K562 (cell line): ENCODE measurements around the gene PPP1R12B. TPM values are rescaled to one million over a fixed set of nuclear protein-coding genes. Genes with fewer than 3 reads are reported as not detected.
A peak's percentile ranks its signal among the peaks of the same experiment; 100 is the strongest.
"Not testable (repeated sequence)": the region's sequence is repeated elsewhere in the genome, so short reads cannot be mapped to it uniquely, and the experiment has no call there.

ENCODE experiments used
- ATAC-seq: fragments of 200-7000 bp; cut with Tn5 transposase; 3 replicates; pipeline ENCODE4 v1.9.1; 2020; ENCODE audit warnings: moderate library complexity
- BruUV-seq: library from RNA; stranded (reverse); fragments of 400-500 nt; replicated peaks from 2 replicates; lab custom pipeline; 2021; lab: Mats Ljungman, UMichigan
- CTCF ChIA-PET: fragments of 300-600 bp; formaldehyde crosslinking; extraction: SDS; loops from one replicate; lab custom pipeline; 2021; ENCODE audit warnings: low intra/inter-chr PET ratio; lab: Yijun Ruan, JAX
- POLR2A ChIA-PET: fragments of 300-600, 350-650 bp; sonication (Branson Sonifier 250); formaldehyde crosslinking; extraction: SDS; loops from one replicate; lab custom pipeline; 2021; ENCODE audit warnings: antibody characterized with exemption, inconsistent platforms; lab: Yijun Ruan, JAX
- DNase-seq, 4 experiments: peaks; one replicate each; pipeline versions ENCODE4 v3.0.0 to v3.0.0-alpha.2; 2011 to 2018; ENCODE audit warnings: low spot score in 3 of 4, mixed read lengths in 3 of 4; ENCODE audit errors: extremely low read depth in 1 of 4
- FAIRE-seq: peaks from 2 replicates; lab custom pipeline; 2011; peaks lifted over from hg19 to GRCh38; lab: Jason Lieb, UNC
- H2AFZ ChIP-seq: 2 replicates; pipeline ENCODE4 v1.6.0; 2011; ENCODE audit warnings: low read depth, low read length, control low read depth, inconsistent platforms
- H3K27ac ChIP-seq: fragments of 200-600 bp; 3 replicates; pipeline ENCODE4 v1.8.0; 2011; ENCODE audit warnings: low read depth, mild to moderate bottlenecking, control low read depth, inconsistent platforms, low read length, moderate library complexity, mixed read lengths; ENCODE audit errors: extremely low read depth
- H3K27me3 ChIP-seq, 2 experiments: fragments of 300-600 bp in 1 of 2; 2 replicates in 1 of 2; 3 replicates in 1 of 2; pipeline versions ENCODE4 v1.6.0 to v1.8.0; 2011; ENCODE audit warnings: inconsistent platforms in 2 of 2, low read length in 2 of 2, mild to moderate bottlenecking in 1 of 2, mixed read lengths in 1 of 2, moderate library complexity in 1 of 2; ENCODE audit not compliant: control insufficient read depth in 2 of 2, insufficient read depth in 2 of 2
- H3K36me3 ChIP-seq: fragments of 300-600 bp; 3 replicates; pipeline ENCODE4 v1.8.0; 2011; ENCODE audit warnings: mild to moderate bottlenecking, low read length, inconsistent platforms; ENCODE audit not compliant: control insufficient read depth, insufficient read depth
- H3K4me1 ChIP-seq, 2 experiments: fragments of 200-600 bp in 1 of 2; replicated peaks in 1 of 2; 2 replicates in 1 of 2; 3 replicates in 1 of 2; pipeline versions ENCODE4 v1.5.1 to v1.8.0; 2011; ENCODE audit warnings: inconsistent platforms in 2 of 2, low read length in 2 of 2, mild to moderate bottlenecking in 1 of 2, mixed read lengths in 1 of 2, moderate library complexity in 1 of 2; ENCODE audit not compliant: control insufficient read depth in 2 of 2, insufficient read depth in 2 of 2
- H3K4me2 ChIP-seq: 2 replicates; pipeline ENCODE4 v1.6.1; 2011; ENCODE audit warnings: low read length, control low read depth, inconsistent platforms, mixed read lengths; ENCODE audit not compliant: insufficient read depth
- H3K4me3 ChIP-seq: fragments of 200-600 bp; sonication (generic), shearing (Covaris generic); 2 replicates; pipeline ENCODE4 v1.5.1; 2016; ENCODE audit warnings: control low read depth, inconsistent platforms
- H3K79me2 ChIP-seq: fragments of 200-600 bp; 3 replicates; pipeline ENCODE4 v1.8.0; 2011; ENCODE audit warnings: low read length, inconsistent platforms; ENCODE audit not compliant: control insufficient read depth, insufficient read depth
- H3K9ac ChIP-seq, 2 experiments: 2 replicates each; pipeline versions ENCODE4 v1.6.0 to v1.6.1; 2011; ENCODE audit warnings: low read depth in 2 of 2, low read length in 2 of 2, control low read depth in 1 of 2, inconsistent platforms in 1 of 2, mild to moderate bottlenecking in 1 of 2, mixed read lengths in 1 of 2; ENCODE audit not compliant: insufficient read depth in 1 of 2
- H3K9me1 ChIP-seq: one replicate; pipeline ENCODE4 v1.6.0; 2011; ENCODE audit warnings: inconsistent platforms, mild to moderate bottlenecking, low read length, moderate library complexity; ENCODE audit not compliant: control insufficient read depth, insufficient read depth
- H3K9me3 ChIP-seq: replicated peaks from 2 replicates; pipeline ENCODE4 v1.5.1; 2011; ENCODE audit warnings: low read depth, low read length, inconsistent platforms; ENCODE audit not compliant: control insufficient read depth, insufficient read depth
- H4K20me1 ChIP-seq: replicated peaks from 2 replicates; pipeline ENCODE4 v1.6.1; 2011; ENCODE audit warnings: low read length, inconsistent platforms, mixed read lengths; ENCODE audit not compliant: control insufficient read depth, insufficient read depth
- REST ChIP-seq, 2 experiments: fragments of 450-650 bp; formaldehyde crosslinking in 1 of 2; IDR thresholded peaks; 2 replicates each; pipeline versions ENCODE4 v1.4.0 to v1.6.1; 2014 to 2020; ENCODE audit warnings: mild to moderate bottlenecking in 2 of 2, borderline replicate concordance in 1 of 2, low read depth in 1 of 2
- WGBS: fragments of 100-300 bp; shearing (Covaris generic); methylation state at CpG from one replicate; pipeline ENCODE4 v1.1.6; 2016; ENCODE audit warnings: low coverage, mixed read lengths; ENCODE audit not compliant: insufficient coverage; ENCODE audit errors: missing lambda C conversion rate; 5-methylcytosine and 5-hydroxymethylcytosine counted together
- in situ Hi-C: fragments of 300-500 bp; cut with MboI; formaldehyde crosslinking; loops from 4 replicates; pipeline ENCODE4 v1.15.0; 2018; ENCODE audit warnings: inconsistent platforms, mixed read lengths
- intact Hi-C: fragments of 100-400 bp; cut with micrococcal nuclease; formaldehyde crosslinking; loops from 2 replicates; pipeline ENCODE4 v1.14.2; 2022
- polyA plus RNA-seq, 8 experiments: library from polyadenylated mRNA; depleted of rRNA in 4 of 8; stranded (reverse) in 5 of 8; unstranded in 3 of 8; fragments of >200 nt; fragmentation: Nextera tagmentation in 2 of 8; fragmentation: Illumina TruSeq in 1 of 8; extraction: Ambion mirVana in 2 of 8; extraction: Trizol in 1 of 8; gene quantifications; 2 replicates each; pipeline versions ENCODE4 v1.2.1 to v1.2.3, GENCODE V29; 2011 to 2014; ENCODE audit warnings: inconsistent platforms in 1 of 8, missing spikeins in 1 of 8
- total RNA-seq, 7 experiments: library from RNA; depleted of rRNA in 6 of 7; stranded (reverse); fragments of >200 nt in 6 of 7; fragmentation: Illumina TruSeq in 2 of 7; extraction: Trizol in 2 of 7; gene quantifications; 2 replicates each; pipeline versions ENCODE4 v1.2.1 to v1.2.3, GENCODE V29; 2011 to 2021; ENCODE audit warnings: low replicate concordance in 1 of 7

The PPP1R12B gene
- total and polyA plus RNA-seq, 9 of the 15 experiments (the other 6 are each of a cell fraction or from before 2014, with no cell fraction given): 0.73 to 16.9 (median 13.6) TPM

GRCh38 chr1:202582350-202582749 is 233.9 kb downstream of the PPP1R12B start:
- not testable (repeated sequence) for H3K9me3 ChIP-seq; ATAC-seq; TF ChIP-seq REST (CRISPR knock-in tag; IDR thresholded peaks at IDR 0.05; ENCODE audit: low read depth)
- peak; percentile 38 for TF ChIP-seq REST (IDR thresholded peaks at IDR 0.05; ENCODE audit: borderline replicate concordance)
- TF ChIP-seq, all 486 proteins: peak for 1; not testable (repeated sequence) for 485
- in situ Hi-C loops, CTCF ChIA-PET, H3K9ac ChIP-seq, H3K4me2 ChIP-seq, DNase-seq, BruUV-seq, intact Hi-C loops, FAIRE-seq, H2AFZ ChIP-seq, H4K20me1 ChIP-seq, H3K27ac ChIP-seq, H3K9me1 ChIP-seq, H3K27me3 ChIP-seq, H3K79me2 ChIP-seq, H3K4me3 ChIP-seq: not testable (repeated sequence)
- Histone ChIP-seq H3K36me3 (peaks cover 14% of the 10 kb centered on the region; the same call in 1 of the 3 replicates), H3K4me1 (peaks cover 6 to 27% of the 10 kb centered on the region in 2 experiments; a peak in 4 of 5 replicates)
- 93% methylated on average over 5 of the region's 5 CpGs for WGBS
- POLR2A ChIA-PET: interaction anchor here (1.0 to 2.4 kb wide), 2 partner anchors 8 to 134 kb away, joined by 3 to 7 read pairs; no protein-coding TSS in a partner anchor
